K562 (cell line): ENCODE measurements around the gene PRSS38. TPM values are rescaled to one million over a fixed set of nuclear protein-coding genes. Genes with fewer than 3 reads are reported as not detected.

Source experiments
- ATAC-seq: fragments of 200-7000 bp; cut with Tn5 transposase; 3 replicates; pipeline ENCODE4 v1.9.1; 2020; ENCODE audit warnings: moderate library complexity
- BruUV-seq: library from RNA; stranded (reverse); fragments of 400-500 nt; replicated peaks from 2 replicates; lab custom pipeline; 2021; lab: Mats Ljungman, UMichigan
- CTCF ChIA-PET: fragments of 300-600 bp; formaldehyde crosslinking; extraction: SDS; loops from one replicate; lab custom pipeline; 2021; ENCODE audit warnings: low intra/inter-chr PET ratio; lab: Yijun Ruan, JAX
- POLR2A ChIA-PET: fragments of 300-600, 350-650 bp; sonication (Branson Sonifier 250); formaldehyde crosslinking; extraction: SDS; loops from one replicate; lab custom pipeline; 2021; ENCODE audit warnings: antibody characterized with exemption, inconsistent platforms; lab: Yijun Ruan, JAX
- DNase-seq, 4 experiments: peaks; one replicate each; pipeline versions ENCODE4 v3.0.0 to v3.0.0-alpha.2; 2011 to 2018; ENCODE audit warnings: low spot score in 3 of 4, mixed read lengths in 3 of 4; ENCODE audit errors: extremely low read depth in 1 of 4
- FAIRE-seq: peaks from 2 replicates; lab custom pipeline; 2011; peaks lifted over from hg19 to GRCh38; lab: Jason Lieb, UNC
- H2AFZ ChIP-seq: 2 replicates; pipeline ENCODE4 v1.6.0; 2011; ENCODE audit warnings: low read depth, low read length, control low read depth, inconsistent platforms
- H3K27ac ChIP-seq: fragments of 200-600 bp; 3 replicates; pipeline ENCODE4 v1.8.0; 2011; ENCODE audit warnings: low read depth, mild to moderate bottlenecking, control low read depth, inconsistent platforms, low read length, moderate library complexity, mixed read lengths; ENCODE audit errors: extremely low read depth
- H3K27me3 ChIP-seq, 2 experiments: fragments of 300-600 bp in 1 of 2; 2 replicates in 1 of 2; 3 replicates in 1 of 2; pipeline versions ENCODE4 v1.6.0 to v1.8.0; 2011; ENCODE audit warnings: inconsistent platforms in 2 of 2, low read length in 2 of 2, mild to moderate bottlenecking in 1 of 2, mixed read lengths in 1 of 2, moderate library complexity in 1 of 2; ENCODE audit not compliant: control insufficient read depth in 2 of 2, insufficient read depth in 2 of 2
- H3K36me3 ChIP-seq: fragments of 300-600 bp; 3 replicates; pipeline ENCODE4 v1.8.0; 2011; ENCODE audit warnings: mild to moderate bottlenecking, low read length, inconsistent platforms; ENCODE audit not compliant: control insufficient read depth, insufficient read depth
- H3K4me1 ChIP-seq, 2 experiments: fragments of 200-600 bp in 1 of 2; replicated peaks in 1 of 2; 2 replicates in 1 of 2; 3 replicates in 1 of 2; pipeline versions ENCODE4 v1.5.1 to v1.8.0; 2011; ENCODE audit warnings: inconsistent platforms in 2 of 2, low read length in 2 of 2, mild to moderate bottlenecking in 1 of 2, mixed read lengths in 1 of 2, moderate library complexity in 1 of 2; ENCODE audit not compliant: control insufficient read depth in 2 of 2, insufficient read depth in 2 of 2
- H3K4me2 ChIP-seq: 2 replicates; pipeline ENCODE4 v1.6.1; 2011; ENCODE audit warnings: low read length, control low read depth, inconsistent platforms, mixed read lengths; ENCODE audit not compliant: insufficient read depth
- H3K4me3 ChIP-seq: fragments of 200-600 bp; sonication (generic), shearing (Covaris generic); 2 replicates; pipeline ENCODE4 v1.5.1; 2016; ENCODE audit warnings: control low read depth, inconsistent platforms
- H3K79me2 ChIP-seq: fragments of 200-600 bp; 3 replicates; pipeline ENCODE4 v1.8.0; 2011; ENCODE audit warnings: low read length, inconsistent platforms; ENCODE audit not compliant: control insufficient read depth, insufficient read depth
- H3K9ac ChIP-seq, 2 experiments: 2 replicates each; pipeline versions ENCODE4 v1.6.0 to v1.6.1; 2011; ENCODE audit warnings: low read depth in 2 of 2, low read length in 2 of 2, control low read depth in 1 of 2, inconsistent platforms in 1 of 2, mild to moderate bottlenecking in 1 of 2, mixed read lengths in 1 of 2; ENCODE audit not compliant: insufficient read depth in 1 of 2
- H3K9me1 ChIP-seq: one replicate; pipeline ENCODE4 v1.6.0; 2011; ENCODE audit warnings: inconsistent platforms, mild to moderate bottlenecking, low read length, moderate library complexity; ENCODE audit not compliant: control insufficient read depth, insufficient read depth
- H3K9me3 ChIP-seq: replicated peaks from 2 replicates; pipeline ENCODE4 v1.5.1; 2011; ENCODE audit warnings: low read depth, low read length, inconsistent platforms; ENCODE audit not compliant: control insufficient read depth, insufficient read depth
- H4K20me1 ChIP-seq: replicated peaks from 2 replicates; pipeline ENCODE4 v1.6.1; 2011; ENCODE audit warnings: low read length, inconsistent platforms, mixed read lengths; ENCODE audit not compliant: control insufficient read depth, insufficient read depth
- ATF1 ChIP-seq, 2 experiments: fragments of 450-650 bp in 1 of 2; IDR thresholded peaks; 2 replicates each; pipeline ENCODE4 v1.6.1; 2016; ENCODE audit warnings: missing compliant biosample characterization in 1 of 2, missing genetic modification characterization in 1 of 2
- CEBPZ ChIP-seq: fragments of 150-350 bp; IDR thresholded peaks from 2 replicates; pipeline ENCODE4 v1.6.1; 2014; ENCODE audit warnings: low read depth, mild to moderate bottlenecking, low read length, borderline replicate concordance
- CUX1 ChIP-seq: fragments of 200-800 bp; sonication (Bioruptor generic); IDR thresholded peaks from 2 replicates; pipeline ENCODE4 v1.6.1; 2016; ENCODE audit warnings: missing genetic modification characterization, missing compliant biosample characterization
- KAT2B ChIP-seq: IDR thresholded peaks from one replicate; pipeline ENCODE4 v1.6.1; 2012; ENCODE audit warnings: low read depth, mild to moderate bottlenecking, control low read depth, inconsistent platforms, low read length, moderate library complexity
- MCM7 ChIP-seq, 2 experiments: fragments of 450-650 bp; IDR thresholded peaks; 2 replicates each; pipeline ENCODE4 v1.6.1; 2016 to 2018
- MEIS2 ChIP-seq: fragments of 450-650 bp; IDR thresholded peaks from 2 replicates; pipeline ENCODE4 v1.6.1; 2014; ENCODE audit warnings: mild to moderate bottlenecking; ENCODE audit not compliant: partially characterized antibody
- NCOA4 ChIP-seq: fragments of 450-650 bp; IDR thresholded peaks from 2 replicates; pipeline ENCODE4 v1.6.1; 2018; ENCODE audit warnings: mild to moderate bottlenecking; ENCODE audit not compliant: partially characterized antibody
- POLR2A ChIP-seq: fragments of 450-650 bp; conservative IDR thresholded peaks from 2 replicates; pipeline ENCODE4 v1.6.1; 2016
- TARDBP ChIP-seq: fragments of 450-650 bp; IDR thresholded peaks from 2 replicates; pipeline ENCODE4 v1.6.1; 2016
- U2AF2 ChIP-seq: fragments of 200-400 bp; formaldehyde crosslinking; optimal IDR thresholded peaks from 2 replicates; pipeline ENCODE3; 2017; ENCODE audit warnings: low read depth, mild to moderate bottlenecking, low read length
- YBX1 ChIP-seq: fragments of 450-650 bp; IDR thresholded peaks from 2 replicates; pipeline ENCODE4 v1.7.1; 2016; ENCODE audit warnings: mild to moderate bottlenecking
- ZNF217 ChIP-seq: sonication (generic); formaldehyde crosslinking; IDR thresholded peaks from 2 replicates; pipeline ENCODE4 v1.8.0; 2022; ENCODE audit warnings: mild to moderate bottlenecking, missing genetic modification reagents
- WGBS: fragments of 100-300 bp; shearing (Covaris generic); methylation state at CpG from one replicate; pipeline ENCODE4 v1.1.6; 2016; ENCODE audit warnings: low coverage, mixed read lengths; ENCODE audit not compliant: insufficient coverage; ENCODE audit errors: missing lambda C conversion rate; 5-methylcytosine and 5-hydroxymethylcytosine counted together
- in situ Hi-C: fragments of 300-500 bp; cut with MboI; formaldehyde crosslinking; loops from 4 replicates; pipeline ENCODE4 v1.15.0; 2018; ENCODE audit warnings: inconsistent platforms, mixed read lengths
- intact Hi-C: fragments of 100-400 bp; cut with micrococcal nuclease; formaldehyde crosslinking; loops from 2 replicates; pipeline ENCODE4 v1.14.2; 2022
- polyA plus RNA-seq, 8 experiments: library from polyadenylated mRNA; depleted of rRNA in 4 of 8; stranded (reverse) in 5 of 8; unstranded in 3 of 8; fragments of >200 nt; fragmentation: Nextera tagmentation in 2 of 8; fragmentation: Illumina TruSeq in 1 of 8; extraction: Ambion mirVana in 2 of 8; extraction: Trizol in 1 of 8; gene quantifications; 2 replicates each; pipeline versions ENCODE4 v1.2.1 to v1.2.3, GENCODE V29; 2011 to 2014; ENCODE audit warnings: inconsistent platforms in 1 of 8, missing spikeins in 1 of 8
- total RNA-seq, 7 experiments: library from RNA; depleted of rRNA in 6 of 7; stranded (reverse); fragments of >200 nt in 6 of 7; fragmentation: Illumina TruSeq in 2 of 7; extraction: Trizol in 2 of 7; gene quantifications; 2 replicates each; pipeline versions ENCODE4 v1.2.1 to v1.2.3, GENCODE V29; 2011 to 2021; ENCODE audit warnings: low replicate concordance in 1 of 7
- TF ChIP-seq, protein P1 (sequence below): fragments of 450-650 bp; formaldehyde crosslinking; IDR thresholded peaks from 2 replicates; pipeline ENCODE4 v1.4.0; 2020; ENCODE audit warnings: mild to moderate bottlenecking, moderate library complexity

Gene PRSS38
- total and polyA plus RNA-seq, 9 of the 15 experiments (the other 6 are each of a cell fraction or from before 2014, with no cell fraction given), result 0.09 to 0.14 TPM; not detected in 7

DNA sequence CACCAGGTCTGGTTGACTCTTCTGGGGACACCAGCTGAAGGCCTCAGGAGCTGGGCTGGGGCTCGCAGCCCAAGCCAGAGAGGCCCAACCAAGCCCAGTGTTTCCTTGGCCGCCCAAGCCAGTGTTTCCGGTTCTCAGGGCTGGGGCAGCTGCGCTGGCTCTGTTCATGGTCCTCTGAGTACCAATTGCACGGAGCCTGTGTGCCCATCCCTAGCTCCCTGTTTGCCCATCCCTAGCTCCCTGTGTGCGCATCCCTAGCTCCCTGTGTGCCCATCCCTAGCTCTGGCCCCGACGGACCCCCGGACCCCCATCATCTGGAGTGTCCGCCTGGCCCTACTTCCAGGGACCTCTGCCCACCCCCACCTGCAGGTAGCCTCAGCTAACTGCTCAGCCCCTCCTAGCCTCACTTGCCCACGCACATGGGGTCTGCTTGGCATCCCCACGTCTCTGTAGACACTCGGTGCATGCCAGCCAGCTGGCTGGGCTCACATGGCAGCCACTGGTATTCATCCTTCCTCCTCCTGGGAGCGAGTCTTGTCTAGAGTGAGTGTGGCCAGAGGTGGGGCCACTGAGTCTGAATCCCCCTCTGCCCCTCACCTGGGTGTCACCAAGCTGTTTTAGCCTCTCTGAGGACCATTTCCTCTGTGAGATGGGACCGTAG lies 68.3 kb downstream of the PRSS38 start:
- ChIA-PET POLR2A (interaction anchor here (0.6 to 1.4 kb wide), 3 partner anchors 9 to 202 kb away, joined by 3 to 4 read pairs (median 4); no protein-coding TSS in a partner anchor), CTCF (no interaction called here)
- H3K9me1 ChIP-seq, result no peaks in the 10 kb centered on the region
- FAIRE-seq (no peak), ATAC-seq (peak; percentile 16; the same call in 2 of the 3 replicates), DNase-seq (no peak)
- BruUV-seq, result no TSS peak
- H4K20me1 ChIP-seq, result no peaks in the 10 kb centered on the region
- H3K27me3 ChIP-seq, result peaks cover 6 to 12% of the 10 kb centered on the region in 2 experiments; a peak in 3 of 5 replicates
- H3K79me2 ChIP-seq, result no peaks in the 10 kb centered on the region
- peaks cover 16 to 54% of the 10 kb centered on the region in 2 experiments for H3K4me1 ChIP-seq
- no peak overlapping the region for H2AFZ ChIP-seq
- in situ Hi-C loops (no loop called here), intact Hi-C loops (no loop called here)
- H3K27ac ChIP-seq, result no peak overlapping the region
- WGBS, result 13% methylated on average over 15 of the region's 15 CpGs
- H3K4me2 ChIP-seq, result no peak overlapping the region
- no peak overlapping the region for H3K9ac ChIP-seq
- H3K36me3 ChIP-seq, result no peaks in the 10 kb centered on the region
- no peaks in the 10 kb centered on the region for H3K9me3 ChIP-seq
- H3K4me3 ChIP-seq, result no peak overlapping the region
- TF ChIP-seq ZNF217 (CRISPR knock-in tag) (no peak), KAT2B (no peak), MEIS2 (no peak), U2AF2 (no peak), CUX1 (no peak), TARDBP (no peak), CEBPZ (no peak), NCOA4 (no peak), MCM7 (IDR thresholded peaks at IDR 0.05) (no peak), YBX1 (no peak), POLR2A (no peak), ATF1 (CRISPR knock-in tag; IDR thresholded peaks at IDR 0.05) (no peak), ATF1 (tag; IDR thresholded peaks at IDR 0.05) (no peak)
- TF ChIP-seq, protein P1, sequence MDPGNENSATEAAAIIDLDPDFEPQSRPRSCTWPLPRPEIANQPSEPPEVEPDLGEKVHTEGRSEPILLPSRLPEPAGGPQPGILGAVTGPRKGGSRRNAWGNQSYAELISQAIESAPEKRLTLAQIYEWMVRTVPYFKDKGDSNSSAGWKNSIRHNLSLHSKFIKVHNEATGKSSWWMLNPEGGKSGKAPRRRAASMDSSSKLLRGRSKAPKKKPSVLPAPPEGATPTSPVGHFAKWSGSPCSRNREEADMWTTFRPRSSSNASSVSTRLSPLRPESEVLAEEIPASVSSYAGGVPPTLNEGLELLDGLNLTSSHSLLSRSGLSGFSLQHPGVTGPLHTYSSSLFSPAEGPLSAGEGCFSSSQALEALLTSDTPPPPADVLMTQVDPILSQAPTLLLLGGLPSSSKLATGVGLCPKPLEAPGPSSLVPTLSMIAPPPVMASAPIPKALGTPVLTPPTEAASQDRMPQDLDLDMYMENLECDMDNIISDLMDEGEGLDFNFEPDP (CRISPR knock-in tag), result no peak
